Fibroblast of villous mesenchyme (primary cell): ENCODE measurements around the gene PAFAH2. TPM values are rescaled to one million over a fixed set of nuclear protein-coding genes. Genes with fewer than 3 reads are reported as not detected.
A peak's percentile ranks its signal among the peaks of the same experiment; 100 is the strongest.

Experiments
- DNase-seq: peaks from one replicate; pipeline ENCODE4 v3.0.0-alpha.2; 2010; ENCODE audit warnings: low read depth
- H3K4me3 ChIP-seq: 2 replicates; pipeline ENCODE4 v1.5.1; 2011; ENCODE audit warnings: low read depth, mild to moderate bottlenecking, low read length
- CTCF ChIP-seq: IDR thresholded peaks from 2 replicates; pipeline ENCODE4 v1.5.1; 2012; ENCODE audit warnings: low read depth, mild to moderate bottlenecking, low read length; ENCODE audit not compliant: insufficient read depth
- total RNA-seq: library from RNA; depleted of rRNA; stranded (reverse); fragments of >200 nt; gene quantifications from 2 replicates; pipeline ENCODE4 v1.2.3, GENCODE V29; 2012

The PAFAH2 gene
- total RNA-seq, 1 donor = 11.2 TPM

- no peak for TF ChIP-seq CTCF
- no peak overlapping the region for H3K4me3 ChIP-seq
- no peak for DNase-seq
Measured at GRCh38 chr1:26003756-26004155, 5.9 kb upstream of the PAFAH2 start.

DNA sequence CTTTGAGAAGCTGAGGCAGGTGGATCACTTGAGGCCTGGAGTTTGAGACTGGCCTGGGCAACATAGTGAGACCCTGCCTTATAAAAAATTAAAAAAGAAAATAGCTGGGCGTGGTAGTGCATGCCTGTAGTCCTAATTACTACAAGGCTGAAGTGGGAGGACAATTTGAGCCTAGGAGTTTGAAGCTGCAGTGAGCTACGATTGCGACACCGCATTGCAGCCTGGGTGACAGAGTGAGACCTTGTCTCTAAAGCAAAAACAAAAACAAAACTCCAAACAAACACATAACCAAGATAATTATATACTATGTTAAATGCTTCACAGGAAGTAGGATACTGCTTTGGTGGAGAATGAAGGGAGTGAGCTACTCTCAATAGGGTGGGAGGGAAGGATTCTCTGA, 5.4 kb upstream of the PAFAH2 start:
- H3K4me3 ChIP-seq = no peak overlapping the region
- TF ChIP-seq CTCF = no peak
- DNase-seq = peak; percentile 60

DNA sequence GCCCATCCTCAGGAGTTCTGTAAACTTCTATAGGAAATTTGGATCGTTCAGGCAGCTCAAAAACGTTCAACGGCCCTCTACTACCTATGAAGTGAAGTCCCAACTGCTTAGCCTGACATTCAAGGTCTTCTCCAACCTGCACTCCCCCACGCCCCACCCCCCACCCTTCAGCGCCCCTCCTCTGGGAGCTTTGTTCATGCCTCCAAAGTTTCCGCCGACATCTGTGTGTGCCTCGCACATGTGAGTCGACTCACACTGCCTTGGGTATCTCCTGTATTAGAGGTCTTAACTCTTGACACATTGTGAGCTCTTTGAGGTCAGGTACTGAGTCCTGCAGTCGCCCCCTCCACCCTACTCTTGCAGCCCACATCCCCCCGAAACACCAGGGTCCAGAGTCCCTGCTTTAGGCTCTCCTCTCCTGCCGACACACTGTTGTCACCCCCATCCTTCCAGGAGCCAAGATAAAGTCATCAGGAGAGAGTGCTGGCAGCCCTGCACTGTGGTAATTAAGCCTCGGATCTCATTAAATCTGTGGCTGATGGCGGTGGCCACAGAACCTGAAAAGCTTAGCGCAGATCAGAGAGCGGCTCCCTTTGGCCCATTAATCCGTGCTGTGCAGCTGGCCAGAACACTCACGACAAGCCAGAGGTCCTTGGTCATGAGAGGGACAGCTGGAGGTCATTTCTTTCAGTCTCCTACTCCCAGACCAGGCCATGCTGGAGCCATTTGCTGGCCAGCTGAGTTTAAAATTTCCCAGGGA, 1.4 kb upstream of the PAFAH2 start:
- H3K4me3 ChIP-seq = no peak overlapping the region
- no peak for TF ChIP-seq CTCF
- DNase-seq = no peak

GRCh38 chr1:25996966-25997827, 666 bp downstream of the PAFAH2 start:
- DNase-seq = peak; percentile 91
- H3K4me3 ChIP-seq = peak overlapping the region; percentile 71
- no peak for TF ChIP-seq CTCF

DNA sequence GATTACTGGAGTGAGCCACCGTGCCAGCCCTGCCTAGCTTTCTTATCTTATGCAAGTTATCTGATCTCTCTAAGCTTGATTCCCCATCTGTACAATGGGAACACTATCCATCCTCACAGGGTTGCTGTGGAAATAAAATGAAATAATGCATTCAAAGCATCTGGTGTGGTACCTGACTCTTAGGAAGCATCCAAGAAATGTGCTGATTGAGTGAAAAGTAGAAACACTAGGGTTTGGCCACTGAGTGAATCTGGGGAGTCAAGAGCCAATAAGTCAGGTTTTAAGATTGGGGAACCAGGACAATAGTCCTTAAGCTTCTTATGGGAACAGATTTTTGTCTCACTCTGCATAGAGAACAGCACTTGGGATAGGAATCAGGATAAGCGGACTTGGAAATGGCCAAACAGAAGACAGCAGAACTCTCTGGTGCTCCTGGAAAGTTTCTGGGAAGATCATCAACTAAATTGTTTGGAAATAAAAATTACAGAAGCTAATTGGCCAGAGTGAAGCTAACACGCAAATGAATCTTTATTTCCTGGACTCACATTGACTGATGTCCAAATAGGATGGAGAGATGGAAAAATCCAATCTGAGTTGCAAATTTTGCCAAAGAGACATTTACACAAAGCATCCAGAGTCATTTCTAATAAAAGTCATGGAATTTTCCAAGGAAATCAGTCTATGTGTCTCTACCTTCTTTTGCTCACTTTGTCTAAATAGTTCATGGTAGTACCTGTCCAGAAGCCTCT, 3.3 kb downstream of the PAFAH2 start:
- no peak for TF ChIP-seq CTCF
- no peak for DNase-seq
- H3K4me3 ChIP-seq = no peak overlapping the region

- H3K4me3 ChIP-seq = no peak overlapping the region
- no peak for DNase-seq
- no peak for TF ChIP-seq CTCF
Measured at GRCh38 chr1:25993197-25993951, 4.5 kb downstream of the PAFAH2 start.
